ENCODE results near the gene BRI3BP. TPM values are rescaled to one million over a fixed set of nuclear protein-coding genes. Genes with fewer than 3 reads are reported as not detected.

BRI3BP gene, protein sequence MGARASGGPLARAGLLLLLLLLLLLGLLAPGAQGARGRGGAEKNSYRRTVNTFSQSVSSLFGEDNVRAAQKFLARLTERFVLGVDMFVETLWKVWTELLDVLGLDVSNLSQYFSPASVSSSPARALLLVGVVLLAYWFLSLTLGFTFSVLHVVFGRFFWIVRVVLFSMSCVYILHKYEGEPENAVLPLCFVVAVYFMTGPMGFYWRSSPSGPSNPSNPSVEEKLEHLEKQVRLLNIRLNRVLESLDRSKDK
- total RNA-seq, result 1 to 10 TPM; 2.9 to 3.1 TPM
- long read RNA-seq, donor 1, result 0 reads
- long read RNA-seq, donor 2, partial matches to known transcripts, result 0 of 2 reads
- long read RNA-seq, donor 2, other reads (novel, unspliced or antisense), result 2 of 2 reads

DNA sequence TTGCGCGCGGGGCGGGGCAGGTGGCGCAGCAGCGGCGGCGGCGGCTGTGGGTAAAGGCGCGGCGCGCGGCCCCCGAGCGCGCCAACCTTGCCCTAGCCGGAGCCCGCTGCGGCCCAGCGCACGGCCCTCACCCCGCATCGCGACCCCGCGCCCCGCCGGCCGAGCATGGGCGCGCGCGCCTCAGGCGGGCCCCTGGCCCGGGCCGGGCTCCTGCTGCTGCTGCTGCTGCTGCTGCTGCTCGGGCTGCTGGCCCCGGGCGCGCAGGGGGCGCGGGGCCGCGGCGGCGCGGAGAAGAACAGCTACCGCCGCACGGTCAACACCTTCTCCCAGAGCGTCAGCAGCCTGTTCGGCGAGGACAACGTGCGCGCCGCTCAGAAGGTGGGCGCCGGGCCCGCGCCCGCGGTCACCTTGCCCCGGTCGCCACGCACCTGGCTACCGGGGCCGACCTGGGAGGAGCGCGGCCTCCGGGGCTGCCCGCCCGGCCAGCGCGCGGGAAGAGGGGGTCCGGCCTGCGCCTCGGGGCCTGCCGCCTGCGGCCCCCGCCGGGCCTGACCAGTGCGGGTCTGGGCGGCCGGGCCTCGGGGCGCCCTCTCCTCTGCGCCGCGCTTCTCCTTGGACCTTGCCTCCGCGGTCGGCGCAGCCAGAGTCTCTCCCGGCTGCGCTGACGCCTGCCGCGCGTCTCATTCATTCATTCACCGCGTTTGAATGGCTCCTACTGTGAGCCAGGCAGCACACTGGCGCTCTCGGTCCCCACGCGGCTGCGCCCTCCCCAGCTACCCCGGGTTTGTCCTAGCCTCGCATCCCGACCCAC, at the start of gene BRI3BP:
Gene BRI3BP, plus strand, starts transcription at position 20 of the 811 bp plus-strand sequence. Its CDS starts 146 bp downstream, at position 166.
- intact Hi-C loops (cut with DNase I), result no loop called here
- no peak for DNase-seq (ENCODE audit: low spot score)

DNA sequence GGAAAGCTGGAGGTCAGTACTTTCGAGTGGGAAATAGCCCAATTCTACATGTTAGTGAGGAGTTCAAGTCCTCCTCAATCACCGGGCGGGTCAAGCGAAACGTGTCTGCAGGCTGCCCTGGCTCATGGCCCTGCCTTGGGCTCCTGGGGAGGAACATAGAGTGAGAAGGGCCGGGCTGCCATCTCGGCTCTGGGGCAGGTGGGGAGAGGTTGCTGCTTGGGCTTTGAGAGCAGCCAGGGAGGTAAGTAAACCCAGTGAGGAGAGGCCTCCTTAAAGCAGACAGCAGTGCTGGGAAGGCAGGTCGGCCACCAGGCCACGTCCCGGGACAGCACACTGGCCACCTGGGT, 47.0 kb upstream of the BRI3BP start:
- DNase-seq (ENCODE audit: low spot score), result no peak
- intact Hi-C loops (cut with DNase I), result no loop called here

DNA sequence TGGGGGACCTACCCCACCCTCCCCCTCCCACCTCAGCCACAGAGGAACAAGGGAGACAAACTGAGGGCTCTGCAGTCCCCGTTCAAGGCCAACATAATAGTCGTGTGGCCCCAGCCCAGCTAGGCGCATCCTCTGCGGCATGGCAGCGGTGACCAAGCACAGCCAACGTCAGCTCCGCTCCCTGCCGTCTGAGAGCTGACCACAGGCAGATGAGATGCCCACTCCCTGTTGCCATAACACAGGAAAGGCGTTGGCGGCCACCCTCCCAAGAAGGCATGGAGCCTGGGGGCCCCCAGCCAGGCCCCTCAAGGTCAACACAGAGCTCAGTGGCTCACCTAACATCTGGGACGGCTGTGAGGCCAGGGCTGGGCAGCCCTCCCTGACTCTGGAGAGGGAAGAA, 46.4 kb upstream of the BRI3BP start:
- no peak for DNase-seq (ENCODE audit: low spot score)
- intact Hi-C loops (cut with DNase I), result no loop called here

DNA sequence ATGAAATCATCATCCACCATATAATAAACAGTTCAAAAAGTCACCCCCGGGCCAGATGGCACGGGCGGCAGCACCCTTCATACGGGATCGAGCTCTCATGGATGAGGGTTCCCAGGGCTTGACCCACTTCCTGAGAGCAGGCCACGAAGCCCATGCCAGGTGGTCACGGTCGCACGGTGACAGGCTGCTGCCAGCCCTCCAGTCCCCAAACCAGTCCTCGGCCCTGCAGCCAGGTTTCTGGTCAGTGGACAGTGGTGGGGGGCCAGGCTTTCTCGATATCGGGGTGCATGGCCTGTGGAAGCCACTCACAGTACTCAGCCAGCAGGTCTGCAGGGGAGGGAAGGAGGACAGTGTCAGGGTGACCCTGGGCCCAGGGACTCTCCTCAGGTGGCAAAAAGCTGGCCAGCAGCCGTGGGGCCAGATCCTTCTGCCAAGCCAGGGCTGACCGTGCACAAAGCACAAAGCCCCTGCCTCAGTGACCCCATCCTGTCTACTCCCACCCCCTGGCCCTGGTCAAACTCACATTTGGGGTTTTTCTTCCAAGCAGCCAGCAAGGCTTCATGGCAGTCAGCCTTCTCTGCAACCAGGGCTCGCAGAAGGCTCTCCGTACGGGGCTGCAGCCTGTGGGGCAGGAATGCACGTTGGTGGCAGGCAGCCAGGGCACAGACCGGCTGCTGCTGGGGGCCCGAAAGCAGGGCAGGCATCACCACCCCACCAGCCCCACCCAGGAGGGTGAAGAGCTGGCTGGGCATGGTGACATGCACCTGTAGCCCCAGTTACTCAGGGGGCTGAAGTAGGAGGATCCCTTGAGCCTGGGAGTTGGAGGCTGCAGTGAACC, 45.7 kb upstream of the BRI3BP start:
- DNase-seq (ENCODE audit: low spot score), result no peak
- intact Hi-C loops (cut with DNase I), result no loop called here

DNA sequence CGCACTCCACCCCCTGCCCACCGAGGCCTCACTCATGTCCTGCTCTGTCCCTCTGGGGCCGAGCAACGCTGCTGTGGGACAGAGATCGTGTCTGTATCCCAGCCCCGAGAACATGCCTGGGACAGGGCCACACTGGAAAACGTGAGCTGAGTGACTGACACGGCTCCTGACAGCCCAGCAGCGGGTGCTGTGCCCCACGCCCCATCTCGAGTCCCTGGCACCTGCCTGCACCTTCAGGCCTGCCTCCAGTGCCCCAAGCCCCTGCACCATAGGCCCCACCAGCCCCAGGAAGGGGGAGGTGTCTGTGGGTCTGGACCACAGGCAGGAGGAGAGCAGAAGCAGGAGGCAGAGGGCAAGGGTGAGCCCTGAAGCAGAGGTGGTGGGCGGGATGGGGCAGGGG, 44.4 kb upstream of the BRI3BP start:
- intact Hi-C loops (cut with DNase I), result no loop called here
- no peak for DNase-seq (ENCODE audit: low spot score)

DNA sequence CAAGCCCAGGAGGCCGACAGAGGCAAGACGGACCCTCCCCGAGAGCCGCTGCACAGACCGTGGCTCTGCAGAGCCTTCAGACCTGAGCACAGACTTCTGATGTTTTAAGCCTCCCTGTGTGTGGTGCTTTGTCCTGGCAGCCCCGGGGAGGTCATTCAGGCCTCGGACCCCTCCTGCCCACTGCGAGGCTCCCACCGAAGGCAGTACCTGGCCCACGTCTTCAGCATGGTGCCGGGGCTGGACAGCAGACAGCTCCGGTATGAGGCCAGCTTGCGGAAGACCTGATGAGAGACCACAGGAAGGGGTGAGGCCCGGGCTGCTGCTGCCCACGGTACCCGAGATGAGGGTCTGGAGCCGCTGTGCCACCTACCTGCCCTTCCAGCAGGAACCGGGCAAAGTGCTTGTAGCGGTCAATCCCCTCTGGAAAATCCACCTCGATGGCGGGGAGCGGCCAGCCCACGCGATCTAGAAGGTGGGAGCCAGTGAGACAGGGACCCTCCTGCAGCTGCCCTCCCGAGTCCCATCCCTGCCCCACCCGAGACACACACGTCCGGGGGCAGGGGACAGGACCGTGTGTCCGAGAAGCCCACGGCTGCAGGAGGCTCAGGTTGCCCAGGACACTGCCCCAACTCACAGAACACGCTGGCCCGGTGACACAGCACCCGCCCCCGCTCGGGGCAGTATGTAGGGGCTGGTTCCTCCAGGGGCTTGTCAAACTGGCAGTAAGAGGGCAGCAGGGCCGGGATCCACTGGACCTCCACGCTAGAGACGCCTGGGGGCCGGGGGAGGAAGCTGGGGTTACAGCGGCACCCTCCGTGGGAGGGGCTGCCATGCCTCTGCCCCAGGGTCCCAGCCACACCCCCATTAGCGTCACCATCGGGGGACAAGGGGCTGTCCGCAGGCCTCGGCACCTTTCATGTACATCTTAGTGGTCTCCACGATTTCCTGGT, 43.4 kb upstream of the BRI3BP start:
- intact Hi-C loops (cut with DNase I), result no loop called here
- no peak for DNase-seq (ENCODE audit: low spot score)

DNA sequence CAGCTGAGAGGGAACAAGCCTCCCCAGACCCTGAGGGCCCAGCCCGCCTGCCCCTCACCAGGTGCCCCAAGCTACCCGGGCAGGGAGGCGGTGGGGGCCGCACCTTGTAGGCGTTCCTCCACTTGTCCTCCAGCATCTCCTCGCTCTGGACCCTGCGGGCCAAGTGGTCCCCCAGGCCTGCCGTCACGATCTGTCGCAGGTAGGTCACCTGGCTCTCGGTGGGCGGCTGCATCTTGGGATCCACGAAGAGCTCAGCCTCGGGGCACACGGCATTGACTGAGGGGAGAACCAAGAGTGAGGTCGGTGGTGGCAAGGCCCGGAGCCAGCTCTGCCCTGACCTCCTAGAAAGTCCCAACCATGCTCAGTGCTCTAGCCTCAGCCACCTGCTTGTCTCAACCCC, 41.1 kb upstream of the BRI3BP start:
- DNase-seq (ENCODE audit: low spot score), result no peak
- intact Hi-C loops (cut with DNase I), result no loop called here

DNA sequence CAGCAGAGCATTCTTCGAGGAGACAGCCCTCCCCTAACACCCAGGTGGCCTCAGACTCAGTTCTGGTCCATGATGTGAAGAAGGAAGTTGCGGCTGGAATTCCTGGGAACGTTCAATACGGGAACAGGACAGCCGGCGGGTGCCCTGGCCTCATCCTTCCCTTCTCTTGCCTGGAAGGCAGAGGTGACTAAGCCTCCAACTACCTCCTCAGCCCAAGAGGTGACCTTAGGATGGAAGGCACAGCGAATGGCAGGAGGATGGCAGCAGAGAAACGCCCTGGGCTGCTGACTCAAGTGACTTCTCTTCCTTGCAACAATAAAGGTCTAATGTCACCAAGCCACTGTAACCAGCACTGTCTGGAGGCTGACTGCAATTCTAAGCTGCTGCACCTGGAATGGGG, 40.6 kb upstream of the BRI3BP start:
- intact Hi-C loops (cut with DNase I), result no loop called here
- no peak for DNase-seq (ENCODE audit: low spot score)

DNA sequence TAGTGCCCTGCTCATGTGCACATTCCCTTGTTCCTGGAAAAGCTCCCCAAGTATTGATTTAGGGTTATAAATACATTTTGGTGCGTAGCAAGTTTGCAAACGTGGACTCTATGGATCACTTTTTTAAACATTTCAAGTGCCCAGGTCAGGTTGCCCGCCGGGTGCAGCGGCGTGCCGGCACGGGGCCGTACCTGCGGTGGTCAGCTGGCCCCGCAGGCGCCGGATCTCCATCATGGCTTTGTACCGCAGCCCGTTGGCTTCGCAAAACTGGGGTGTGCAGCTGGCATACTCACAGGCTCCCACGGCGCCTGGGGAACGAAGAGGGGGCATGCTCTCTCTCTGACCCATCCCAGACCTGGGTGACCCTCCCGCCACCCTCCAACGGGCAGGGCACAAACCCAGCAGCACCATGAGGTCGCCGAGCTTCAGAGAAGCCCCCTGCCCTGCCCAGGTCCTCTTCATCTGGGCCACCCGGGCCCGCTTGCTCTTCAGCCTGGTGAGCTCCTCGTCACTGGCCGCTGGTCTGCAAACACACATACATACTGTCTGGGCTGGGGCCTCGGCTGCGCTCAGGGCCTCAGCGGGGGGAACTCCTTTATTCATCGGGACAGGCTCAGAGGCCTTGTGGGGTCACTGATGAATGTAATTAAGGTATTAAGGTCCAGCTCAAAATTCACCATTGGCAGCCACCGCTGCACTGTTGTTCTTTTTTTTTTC, 39.6 kb upstream of the BRI3BP start:
- DNase-seq (ENCODE audit: low spot score), result no peak
- intact Hi-C loops (cut with DNase I), result no loop called here

DNA sequence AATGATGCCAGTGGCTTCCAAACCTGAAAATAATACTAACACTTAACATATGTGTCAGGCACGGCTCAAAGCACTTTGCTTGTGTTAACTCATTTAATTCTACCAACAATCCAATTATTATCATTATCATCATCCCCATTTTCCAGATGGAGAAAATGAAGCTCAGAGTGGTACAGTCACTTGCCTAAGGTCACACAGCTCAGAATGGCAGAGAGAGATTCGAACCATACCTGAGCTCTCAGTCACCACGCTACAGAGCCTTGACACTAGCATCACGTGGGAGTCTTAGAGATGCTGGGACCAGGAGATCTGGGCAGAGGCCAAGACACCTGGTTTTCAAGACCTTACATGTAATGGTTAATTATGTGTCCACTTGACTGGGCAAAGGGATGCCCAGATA, 38.7 kb upstream of the BRI3BP start:
- no peak for DNase-seq (ENCODE audit: low spot score)
- intact Hi-C loops (cut with DNase I), result no loop called here

DNA sequence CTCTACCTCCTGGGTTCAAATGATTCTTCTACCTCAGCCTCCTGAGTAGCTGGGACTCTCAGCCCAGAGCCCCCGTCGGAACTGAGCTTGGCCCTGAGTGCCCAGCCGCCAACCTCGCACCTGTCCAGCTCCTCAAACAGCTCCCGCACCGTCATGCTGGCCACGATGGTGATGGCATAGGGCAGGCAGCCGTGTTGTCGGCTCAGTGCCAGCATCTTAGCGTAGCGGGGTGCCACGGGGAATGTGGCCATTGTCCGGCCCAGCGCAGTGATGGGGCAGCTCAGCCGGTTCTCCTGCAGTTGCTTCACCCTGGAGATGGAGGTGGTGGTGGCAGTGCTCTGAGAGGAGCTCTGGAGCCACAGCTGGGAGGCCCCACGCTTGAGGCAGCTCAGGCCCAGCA, 36.9 kb upstream of the BRI3BP start:
- DNase-seq (ENCODE audit: low spot score), result no peak
- intact Hi-C loops (cut with DNase I), result no loop called here

DNA sequence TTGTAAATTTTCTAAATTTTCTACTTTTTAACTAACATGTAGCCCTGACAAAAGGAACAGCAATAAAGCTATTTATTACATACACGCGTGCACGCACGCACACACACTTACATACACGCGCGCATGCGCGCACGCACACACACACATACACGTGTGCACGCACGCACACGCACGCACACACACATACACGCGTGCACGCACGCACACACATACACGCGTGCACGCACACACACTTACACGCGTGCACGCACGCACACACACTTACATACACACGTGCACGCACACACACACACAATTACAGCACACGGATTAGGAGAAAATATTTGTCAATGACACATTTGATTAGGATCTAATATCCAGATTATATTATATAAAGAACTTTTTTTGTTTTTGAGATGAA, 32.4 kb upstream of the BRI3BP start:
- no peak for DNase-seq (ENCODE audit: low spot score)
- intact Hi-C loops (cut with DNase I), result no loop called here

DNA sequence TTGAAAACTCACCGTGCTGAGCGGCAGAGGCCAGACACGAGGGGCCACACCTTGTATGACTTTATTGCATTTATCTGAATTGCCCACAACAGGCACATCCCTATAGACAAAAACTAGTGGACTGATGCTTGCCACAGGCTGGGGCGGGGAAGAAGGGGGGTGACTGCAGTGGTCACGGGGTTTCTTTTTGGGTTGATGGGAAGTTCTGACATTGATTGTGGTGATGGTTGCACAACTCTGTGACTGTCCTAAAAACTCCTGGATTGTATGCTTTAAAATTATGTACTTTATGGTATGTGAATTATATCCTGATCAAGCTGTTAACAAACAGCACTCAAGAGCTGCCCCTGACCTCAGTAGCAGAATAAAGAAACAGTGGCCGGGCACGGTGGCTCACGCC, 30.2 kb upstream of the BRI3BP start:
- intact Hi-C loops (cut with DNase I), result no loop called here
- no peak for DNase-seq (ENCODE audit: low spot score)

DNA sequence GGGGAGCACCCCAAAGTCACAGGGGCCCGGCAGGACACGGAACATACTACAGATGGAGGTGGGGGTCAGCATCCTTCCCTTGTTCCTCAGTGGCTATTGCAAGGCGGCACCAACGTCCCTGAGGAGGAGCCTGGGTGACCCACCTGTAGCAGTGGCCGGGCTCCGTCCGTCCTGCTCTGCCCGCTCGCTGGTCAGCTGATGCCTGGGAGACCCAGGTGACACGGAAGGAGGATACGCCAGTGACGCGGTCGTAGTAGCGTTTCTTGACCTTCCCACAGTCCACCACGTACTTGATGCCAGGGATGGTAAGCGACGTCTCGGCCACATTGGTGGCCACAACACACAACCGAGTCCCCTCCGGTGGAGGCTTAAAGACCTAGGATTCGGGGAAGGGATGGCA, 29.2 kb upstream of the BRI3BP start:
- no peak for DNase-seq (ENCODE audit: low spot score)
- intact Hi-C loops (cut with DNase I), result no loop called here

DNA sequence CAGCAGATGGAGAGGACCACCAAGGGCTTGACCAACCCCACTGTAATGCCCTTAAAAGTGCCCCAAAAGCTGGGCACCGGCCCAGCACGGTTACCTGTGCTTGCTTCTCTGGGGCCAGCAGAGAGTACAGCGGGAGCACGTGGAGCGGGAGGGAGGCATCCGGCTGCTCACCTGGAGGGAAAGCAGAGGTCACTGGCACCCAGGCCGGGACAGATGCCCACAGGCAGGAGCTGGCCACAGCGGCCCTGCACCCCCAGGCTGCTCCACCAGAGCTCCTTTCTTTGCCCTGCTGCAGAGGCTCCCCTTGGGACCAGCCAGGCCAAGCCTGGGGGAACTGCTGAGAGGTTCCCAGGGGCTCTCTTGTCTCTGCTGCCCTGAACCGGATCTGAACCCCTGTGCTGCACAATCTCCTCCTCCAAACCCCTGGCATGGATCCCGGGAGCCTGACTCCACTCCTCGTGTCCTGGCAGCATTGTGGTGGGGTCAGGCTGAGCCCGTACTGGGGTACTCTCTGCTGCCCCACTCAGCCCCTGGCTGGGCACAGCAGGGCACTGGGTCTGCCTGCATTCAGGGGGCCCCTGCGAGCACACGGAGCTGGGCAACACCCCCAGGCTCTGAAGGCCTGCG, 28.5 kb upstream of the BRI3BP start:
- intact Hi-C loops (cut with DNase I), result no loop called here
- no peak for DNase-seq (ENCODE audit: low spot score)

DNA sequence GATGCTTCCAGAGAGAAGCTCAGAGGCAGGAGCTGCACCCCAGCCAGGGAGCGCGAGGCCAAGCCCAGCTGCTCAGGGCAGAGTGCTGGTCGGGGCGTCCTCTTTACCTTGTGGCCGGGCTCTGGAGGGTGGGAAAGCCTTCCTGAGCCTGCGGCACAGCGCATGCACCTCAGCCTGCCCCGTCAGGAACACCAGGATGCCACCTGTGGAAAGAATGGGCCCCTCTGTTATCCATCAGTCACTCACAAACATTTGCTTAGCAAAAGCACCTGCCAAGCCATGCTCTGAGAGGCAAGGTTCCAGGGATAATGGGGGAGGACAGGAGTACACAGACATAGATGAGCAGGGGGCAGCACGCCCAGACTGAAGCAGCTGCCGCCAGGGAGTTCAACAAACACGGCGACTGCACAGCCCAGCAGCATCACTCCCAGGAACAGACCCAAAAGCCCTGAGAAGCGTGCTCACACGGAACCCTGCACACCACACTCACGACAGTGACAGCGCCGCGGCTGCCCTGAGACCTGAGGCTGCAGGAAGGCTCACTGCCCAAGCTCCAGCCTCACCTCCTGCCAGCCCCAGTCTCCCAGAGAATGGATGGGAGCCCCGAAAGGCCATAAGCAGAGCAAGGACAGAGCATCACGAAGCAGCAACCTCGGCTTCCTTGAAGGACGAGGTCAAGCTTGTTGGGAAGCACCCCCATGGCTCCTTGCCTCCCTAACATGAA, 26.3 kb upstream of the BRI3BP start:
- intact Hi-C loops (cut with DNase I), result no loop called here
- DNase-seq (ENCODE audit: low spot score), result no peak

DNA sequence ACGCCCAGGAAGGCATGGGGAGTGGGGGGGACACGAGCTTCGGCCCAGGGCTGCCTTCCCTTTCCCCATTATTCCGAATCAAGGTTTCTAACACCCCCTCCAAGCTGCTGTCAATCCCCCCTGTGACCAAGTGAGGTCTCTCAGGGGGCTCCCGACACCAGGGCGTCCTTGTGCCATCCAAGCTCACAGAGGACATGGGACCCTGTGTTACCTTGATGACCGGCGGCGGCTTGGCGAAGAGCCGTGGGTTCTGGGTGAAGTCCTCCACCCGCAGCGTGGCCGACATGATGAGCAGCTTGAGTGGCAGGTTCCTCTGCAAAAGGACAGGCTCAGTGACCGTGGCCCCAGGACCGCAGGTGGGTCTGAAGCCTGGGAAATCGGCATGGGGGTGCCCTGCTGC, 24.8 kb upstream of the BRI3BP start:
- intact Hi-C loops (cut with DNase I), result no loop called here
- DNase-seq (ENCODE audit: low spot score), result no peak
